ENCODE data around the gene REN. TPM values are rescaled to one million over a fixed set of nuclear protein-coding genes. Genes with fewer than 3 reads are reported as not detected.

REN gene
- total RNA-seq, 1 experiment from 2014 or later: 0.81 TPM

GRCh38 chr1:204145033-204145504, 21.1 kb downstream of the REN start:
- intact Hi-C loops (cut with micrococcal nuclease; ENCODE audit: unreplicated experiment): no loop called here
- no peak for DNase-seq
- H3K4me1 ChIP-seq (replicated peaks; ENCODE audit: insufficient read depth): 0 out of 2 replicates have a peak, but pooled peaks cover 6% of the 10 kb centered on the region
- H3K36me3 ChIP-seq (ENCODE audit: low read depth): no peaks in the 10 kb centered on the region
- no peaks in the 10 kb centered on the region for H3K9me2 ChIP-seq (ENCODE audit: insufficient read depth)
- H3K4me3 ChIP-seq: no peak overlapping the region
- TF ChIP-seq CTCF (conservative IDR thresholded peaks at IDR 0.05): no peak
- TF ChIP-seq EZH2 (IDR thresholded peaks at IDR 0.05; ENCODE audit: low read depth): no peak
- no peaks in the 10 kb centered on the region for H4K20me1 ChIP-seq (ENCODE audit: insufficient read depth)
- no peak overlapping the region for H3K27ac ChIP-seq
- ChIA-PET POLR2A (ENCODE audit: unreplicated experiment) (interaction anchor here (0.6 to 0.7 kb wide), 3 partner anchors 13 to 519 kb away, joined by 3 to 4 read pairs (median 4); no protein-coding TSS in a partner anchor), CTCF (no interaction called here)
- H3K27me3 ChIP-seq (ENCODE audit: insufficient read depth, low read depth): no peaks in the 10 kb centered on the region
- no TSS peak for BruUV-seq (replicated peaks)
- no peak overlapping the region for H3K4me2 ChIP-seq
- H3F3A ChIP-seq (ENCODE audit: insufficient read depth, low read depth): peaks cover 6% of the 10 kb centered on the region; the same call in 1 of the 2 replicates
- H2AFZ ChIP-seq: no peak overlapping the region
- H3K9me3 ChIP-seq (ENCODE audit: insufficient read depth, low read depth): no peaks in the 10 kb centered on the region
- H3K79me2 ChIP-seq (ENCODE audit: low read depth): no peaks in the 10 kb centered on the region

DNA sequence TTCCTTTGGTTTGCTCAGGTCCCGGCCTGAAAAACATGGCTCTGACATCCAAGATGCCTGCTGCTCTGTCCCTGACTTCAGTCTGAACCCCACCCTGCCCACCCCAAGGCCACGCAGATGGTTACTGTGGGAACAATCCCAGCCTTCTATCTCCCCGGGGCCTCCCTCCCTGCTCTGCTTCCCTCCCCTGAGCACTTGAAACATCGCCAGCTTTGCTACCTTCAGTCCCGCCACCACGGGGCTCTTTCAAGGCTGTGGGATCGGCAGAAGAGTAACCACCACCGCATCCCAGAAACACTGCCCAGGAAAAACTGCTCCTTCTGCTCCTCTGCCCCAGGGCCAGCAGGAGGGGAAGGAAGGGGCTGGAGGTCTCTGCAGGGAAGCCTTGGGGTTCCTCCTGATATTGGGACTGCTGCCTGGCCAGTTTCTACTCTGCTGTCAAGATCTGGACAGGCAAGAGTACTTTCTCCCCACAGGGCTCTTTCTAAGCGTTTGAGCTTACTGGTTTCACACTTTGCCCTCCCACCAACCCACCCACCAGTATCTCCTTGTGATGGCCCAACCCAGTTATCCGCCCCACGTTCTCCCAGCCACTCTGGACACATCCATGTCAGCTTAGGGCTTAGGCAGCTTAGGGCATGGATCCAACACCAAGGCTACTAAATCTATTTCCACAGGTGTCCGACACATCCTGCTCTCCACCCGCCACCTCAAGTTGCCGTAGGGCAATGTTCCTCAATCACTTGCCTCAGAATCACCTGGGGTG, 22.7 kb downstream of the REN start:
- ChIA-PET CTCF (interaction anchor here (0.7 kb wide), 1 partner anchor 272 kb away, joined by 3 read pairs; no protein-coding TSS in a partner anchor), POLR2A (ENCODE audit: unreplicated experiment) (no interaction called here)
- no peaks in the 10 kb centered on the region for H3F3A ChIP-seq (ENCODE audit: insufficient read depth, low read depth)
- no peak for DNase-seq
- H3K27me3 ChIP-seq (ENCODE audit: insufficient read depth, low read depth): no peaks in the 10 kb centered on the region
- no peak overlapping the region for H3K4me3 ChIP-seq
- H3K36me3 ChIP-seq (ENCODE audit: low read depth): no peaks in the 10 kb centered on the region
- intact Hi-C loops (cut with micrococcal nuclease; ENCODE audit: unreplicated experiment): no loop called here
- H3K79me2 ChIP-seq (ENCODE audit: low read depth): no peaks in the 10 kb centered on the region
- no peaks in the 10 kb centered on the region for H3K9me3 ChIP-seq (ENCODE audit: insufficient read depth, low read depth)
- TF ChIP-seq EZH2 (IDR thresholded peaks at IDR 0.05; ENCODE audit: low read depth): no peak
- TF ChIP-seq CTCF (conservative IDR thresholded peaks at IDR 0.05): no peak
- BruUV-seq (replicated peaks): no TSS peak
- no peaks in the 10 kb centered on the region for H3K9me2 ChIP-seq (ENCODE audit: insufficient read depth)
- no peaks in the 10 kb centered on the region for H4K20me1 ChIP-seq (ENCODE audit: insufficient read depth)
- H2AFZ ChIP-seq: no peak overlapping the region
- H3K27ac ChIP-seq: no peak overlapping the region
- no peak overlapping the region for H3K4me2 ChIP-seq
- H3K4me1 ChIP-seq (replicated peaks; ENCODE audit: insufficient read depth): 0 out of 2 replicates have a peak, but pooled peaks cover 6% of the 10 kb centered on the region

- H3K27me3 ChIP-seq (ENCODE audit: insufficient read depth, low read depth): no peaks in the 10 kb centered on the region
- H3F3A ChIP-seq (ENCODE audit: insufficient read depth, low read depth): no peaks in the 10 kb centered on the region
- TF ChIP-seq CTCF (conservative IDR thresholded peaks at IDR 0.05) (no peak), EZH2 (IDR thresholded peaks at IDR 0.05; ENCODE audit: low read depth) (no peak)
- ChIA-PET POLR2A (ENCODE audit: unreplicated experiment) (no interaction called here), CTCF (no interaction called here)
- 0 out of 2 replicates have a peak, but pooled peaks cover 6% of the 10 kb centered on the region for H3K4me1 ChIP-seq (replicated peaks; ENCODE audit: insufficient read depth)
- no peaks in the 10 kb centered on the region for H3K9me2 ChIP-seq (ENCODE audit: insufficient read depth)
- no peak overlapping the region for H3K27ac ChIP-seq
- H3K36me3 ChIP-seq (ENCODE audit: low read depth): no peaks in the 10 kb centered on the region
- no peak overlapping the region for H3K4me2 ChIP-seq
- no peaks in the 10 kb centered on the region for H3K79me2 ChIP-seq (ENCODE audit: low read depth)
- no TSS peak for BruUV-seq (replicated peaks)
- H3K4me3 ChIP-seq: no peak overlapping the region
- no peak for DNase-seq
- H4K20me1 ChIP-seq (ENCODE audit: insufficient read depth): no peaks in the 10 kb centered on the region
- intact Hi-C loops (cut with micrococcal nuclease; ENCODE audit: unreplicated experiment): no loop called here
- H3K9me3 ChIP-seq (ENCODE audit: insufficient read depth, low read depth): no peaks in the 10 kb centered on the region
- no peak overlapping the region for H2AFZ ChIP-seq
Observed at GRCh38 chr1:204142032-204142974, 23.8 kb downstream of the REN start.

All from PC-9 (cell line).